Neural progenitor cell (in vitro differentiated cells): ENCODE measurements around the gene MRGPRX3.

Experiments
- CTCF ChIP-seq: fragments of 200-600 bp; sonication (generic); IDR thresholded peaks from 2 replicates; pipeline ENCODE4 v1.5.1; 2017; ENCODE audit warnings: antibody characterized with exemption, mild to moderate bottlenecking
- EZH2 ChIP-seq: fragments of 200-600 bp; sonication (generic); IDR thresholded peaks from 2 replicates; pipeline ENCODE4 v1.6.1; 2017; ENCODE audit warnings: antibody characterized with exemption, mild to moderate bottlenecking, moderate library complexity
- EZH2phosphoT487 ChIP-seq: fragments of 200-600 bp; sonication (generic); IDR thresholded peaks from 2 replicates; pipeline ENCODE4 v1.6.1; 2017; ENCODE audit warnings: antibody characterized with exemption

- TF ChIP-seq EZH2 (no peak), CTCF (no peak), EZH2phosphoT487 (no peak)
Measured at GRCh38 chr11:18105086-18105801, 27.1 kb upstream of the MRGPRX3 start.
